C4-2B (cell line): ENCODE data around the gene SCN4A.
"Not testable (repeated sequence)": the region's sequence is repeated elsewhere in the genome, so short reads cannot be mapped to it uniquely, and the experiment has no call there.

Experiments
- H3K27ac ChIP-seq: fragments of 450-650 bp; 2 replicates; pipeline ENCODE4 v1.5.1; 2017
- CTCF ChIP-seq: fragments of 450-650 bp; conservative IDR thresholded peaks from 2 replicates; pipeline ENCODE4 v1.5.1; 2017; ENCODE audit warnings: mild to moderate bottlenecking
- ZFX ChIP-seq: fragments of 450-650 bp; IDR thresholded peaks from 2 replicates; pipeline ENCODE4 v1.6.1; 2017

Gene SCN4A

GRCh38 chr17:63911041-63911635, 61.6 kb downstream of the SCN4A start, which contains the start of gene CSHL1:
Gene CSHL1 (minus strand): TSS chr17:63911258. CDS start chr17:63911196, 62 bp downstream.
- no peak within 1 kb of the TSS for H3K27ac ChIP-seq
- TF ChIP-seq CTCF, result no peak
- TF ChIP-seq ZFX, result no peak

DNA sequence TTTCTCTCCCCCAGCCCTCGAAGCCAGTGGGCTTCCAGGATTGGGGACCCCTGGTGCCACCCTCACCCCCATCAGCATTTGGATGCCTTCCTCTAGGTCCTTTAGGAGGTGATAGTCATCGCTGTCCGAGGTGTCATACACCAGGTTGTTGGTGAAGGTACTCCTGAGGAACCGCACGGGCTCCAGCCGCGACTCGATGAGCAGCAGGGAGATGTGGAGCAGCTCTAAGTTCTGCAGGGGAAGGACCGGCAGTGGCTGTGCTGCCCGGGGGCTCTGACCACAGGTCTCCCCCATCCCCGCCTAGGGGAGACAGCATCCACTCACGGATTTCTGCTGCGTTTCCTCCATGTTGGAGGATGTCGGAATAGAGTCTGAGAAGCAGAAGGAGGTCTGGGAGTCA, 62.6 kb downstream of the SCN4A start:
- TF ChIP-seq ZFX (no peak), CTCF (no peak)
- no peak overlapping the region for H3K27ac ChIP-seq

DNA sequence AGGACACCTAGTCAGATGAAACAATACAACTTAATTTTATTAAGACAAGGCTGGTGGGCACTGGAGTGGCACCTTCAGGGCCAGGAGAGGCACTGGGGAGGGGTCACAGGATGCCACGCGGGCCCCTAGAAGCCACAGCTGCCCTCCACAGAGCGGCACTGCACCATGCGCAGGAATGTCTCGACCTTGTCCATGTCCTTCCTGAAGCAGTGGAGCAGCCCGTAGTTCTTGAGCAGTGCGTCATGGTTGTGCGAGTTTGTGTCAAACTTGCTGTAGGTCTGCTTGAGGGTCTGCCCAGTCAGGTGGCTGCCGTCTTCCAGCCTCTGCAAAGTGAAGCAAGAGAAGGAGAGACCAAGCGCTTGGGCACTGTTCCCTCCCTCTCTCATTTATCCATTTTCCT, 63.1 kb downstream of the SCN4A start:
- not testable (repeated sequence) for H3K27ac ChIP-seq

DNA sequence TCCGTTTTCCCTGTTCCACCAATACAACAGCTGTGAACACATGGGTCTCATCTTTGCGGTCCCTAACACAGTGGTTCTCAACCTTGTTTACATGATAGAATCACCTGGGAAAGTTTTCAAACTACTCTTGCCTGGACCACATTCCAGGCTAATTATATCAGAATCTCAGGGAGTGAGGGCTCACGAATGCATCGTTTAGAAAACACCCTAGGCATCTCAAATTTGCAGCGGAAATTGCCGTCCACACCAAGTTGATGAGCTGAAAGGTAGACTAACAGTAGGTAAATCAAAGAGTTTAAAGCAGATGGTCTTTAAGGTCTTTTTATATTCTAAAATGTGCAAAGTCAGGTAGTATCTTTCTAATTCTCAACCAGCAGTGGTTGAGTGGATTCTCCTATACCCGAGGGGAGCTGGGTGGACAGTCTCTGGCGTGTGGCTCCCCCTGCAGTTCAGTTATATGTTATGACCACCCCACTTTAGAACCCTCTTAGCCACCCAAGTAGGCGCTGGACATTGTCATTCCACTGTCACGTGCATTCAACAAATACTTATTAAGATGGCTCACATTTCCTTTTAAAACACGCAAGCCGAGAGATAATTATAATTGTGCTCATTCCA, 65.4 kb downstream of the SCN4A start:
- peak; percentile 34 for TF ChIP-seq CTCF
- H3K27ac ChIP-seq, result not testable (repeated sequence)

- H3K27ac ChIP-seq, result not testable (repeated sequence)
These were observed 67.9 kb downstream of the SCN4A start for GRCh38 chr17:63904796-63905195.

GRCh38 chr17:63903787-63904201, 68.9 kb downstream of the SCN4A start:
- not testable (repeated sequence) for H3K27ac ChIP-seq
- peak; percentile 68 for TF ChIP-seq CTCF

DNA sequence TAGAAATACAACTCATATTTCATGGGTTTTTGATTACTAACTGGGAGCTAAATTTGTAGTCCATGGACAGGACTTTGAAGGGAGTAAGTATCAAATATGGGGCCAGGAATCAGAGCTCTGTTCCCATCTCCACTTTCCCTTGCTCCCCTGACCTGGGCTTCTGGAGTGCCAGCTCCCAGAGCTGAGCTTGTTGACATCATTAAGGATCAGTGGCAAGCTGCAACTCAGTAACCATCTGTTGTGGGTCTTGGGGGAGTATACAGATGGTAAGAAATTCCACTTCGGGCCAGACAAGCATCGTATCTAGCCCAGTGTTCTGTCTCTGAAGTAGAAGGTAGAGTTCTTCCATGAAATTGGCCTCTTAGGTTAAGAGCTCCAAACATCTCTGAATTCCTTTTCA, 70.7 kb downstream of the SCN4A start:
- not testable (repeated sequence) for H3K27ac ChIP-seq

DNA sequence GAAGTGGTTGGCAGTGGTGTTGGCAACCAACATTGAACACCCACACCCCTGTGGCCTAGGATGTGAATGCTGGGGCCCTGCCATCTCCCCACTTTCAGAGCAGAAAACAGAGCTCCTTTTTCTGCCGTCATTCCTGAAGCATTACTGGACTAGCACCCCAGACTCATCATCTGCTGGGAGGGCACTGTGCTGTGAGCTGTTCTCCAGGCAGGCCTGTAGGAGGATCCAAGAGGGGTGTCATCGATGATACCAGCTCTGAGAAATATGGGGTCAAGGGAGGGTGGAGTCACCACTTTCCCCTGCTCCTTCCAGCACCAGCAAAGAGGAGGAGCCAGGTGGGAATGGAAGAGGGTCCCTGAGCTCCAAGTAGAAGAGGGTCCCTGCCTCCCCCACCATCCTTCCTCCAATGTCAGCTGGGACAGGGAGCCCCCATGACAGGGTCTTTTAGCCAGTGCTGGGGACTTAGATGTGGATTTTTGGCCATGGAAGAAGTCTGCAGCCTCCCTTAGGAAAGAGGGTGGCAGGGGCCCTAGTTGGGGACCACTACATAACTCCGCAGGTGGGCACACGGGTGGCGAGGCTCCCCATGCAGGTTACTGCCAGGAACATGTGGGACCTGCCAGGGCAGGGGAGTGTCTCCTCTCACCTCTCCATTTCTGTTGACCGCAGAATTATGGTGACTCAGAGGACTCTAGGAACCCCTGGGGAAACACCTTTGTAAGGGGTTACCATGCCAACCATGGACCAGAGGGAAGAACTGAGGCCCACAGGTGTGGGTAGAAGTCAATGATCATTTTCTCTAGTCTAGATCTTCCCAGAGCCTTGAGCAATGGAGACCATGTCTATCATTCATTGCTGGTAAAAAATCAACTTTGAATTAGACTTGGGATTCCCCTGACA, 73.6 kb downstream of the SCN4A start:
- not testable (repeated sequence) for H3K27ac ChIP-seq

DNA sequence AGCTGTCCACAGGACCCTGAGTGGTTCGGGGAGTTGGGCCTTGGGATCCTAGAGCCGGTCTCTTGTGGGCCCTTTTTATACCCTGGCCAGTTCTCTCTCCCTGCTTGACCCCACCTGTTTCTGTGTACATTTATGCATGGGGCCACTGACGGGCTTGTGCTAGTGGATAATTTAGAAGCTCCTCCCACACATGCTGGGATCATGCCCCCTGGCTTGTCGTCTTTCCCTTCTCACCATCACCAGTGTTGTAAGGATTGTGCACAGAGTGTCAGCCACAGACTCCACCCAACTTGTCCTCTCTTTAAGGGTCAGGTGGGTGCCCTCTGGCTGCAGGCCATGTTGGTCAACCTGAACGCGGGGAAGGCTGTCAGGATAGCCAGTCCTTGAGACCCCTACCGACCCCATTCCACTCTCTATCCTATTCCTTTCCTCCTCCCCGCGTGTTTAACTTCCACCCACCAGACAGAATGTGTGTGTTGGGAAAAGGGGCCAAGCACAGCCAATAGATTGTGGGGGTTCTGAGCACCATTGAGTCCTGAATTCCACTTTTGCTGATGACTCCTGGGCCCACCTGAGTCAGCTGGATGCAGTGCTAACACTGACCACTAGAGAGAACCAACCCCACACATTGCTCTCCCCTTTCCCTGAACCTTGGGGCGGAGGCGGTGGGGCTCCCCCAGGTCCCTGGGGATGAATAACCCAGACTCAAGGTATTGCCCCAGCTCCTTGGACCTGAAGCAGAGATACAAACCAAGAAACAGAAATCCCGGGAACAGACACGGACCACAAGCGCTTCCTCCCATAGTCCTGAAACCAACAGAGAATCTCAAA, 76.0 kb downstream of the SCN4A start, which contains the start of gene CSH1:
TSS of gene CSH1 (minus strand) at position 51 of the 831 bp plus-strand sequence. CDS start 63 bp downstream, outside the sequence.
- not testable (repeated sequence) for H3K27ac ChIP-seq

DNA sequence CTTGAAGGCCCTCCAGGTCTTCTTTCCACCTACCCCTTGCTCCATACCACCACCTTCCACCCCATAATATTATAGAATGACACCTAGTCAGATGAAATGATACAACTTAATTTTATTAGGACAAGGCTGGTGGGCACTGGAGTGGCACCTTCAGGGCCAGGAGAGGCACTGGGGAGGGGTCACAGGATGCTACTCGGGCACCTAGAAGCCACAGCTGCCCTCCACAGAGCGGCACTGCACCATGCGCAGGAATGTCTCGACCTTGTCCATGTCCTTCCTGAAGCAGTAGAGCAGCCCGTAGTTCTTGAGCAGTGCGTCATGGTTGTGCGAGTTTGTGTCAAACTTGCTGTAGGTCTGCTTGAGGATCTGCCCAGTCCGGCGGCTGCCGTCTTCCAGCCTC, 77.9 kb downstream of the SCN4A start:
- not testable (repeated sequence) for H3K27ac ChIP-seq

DNA sequence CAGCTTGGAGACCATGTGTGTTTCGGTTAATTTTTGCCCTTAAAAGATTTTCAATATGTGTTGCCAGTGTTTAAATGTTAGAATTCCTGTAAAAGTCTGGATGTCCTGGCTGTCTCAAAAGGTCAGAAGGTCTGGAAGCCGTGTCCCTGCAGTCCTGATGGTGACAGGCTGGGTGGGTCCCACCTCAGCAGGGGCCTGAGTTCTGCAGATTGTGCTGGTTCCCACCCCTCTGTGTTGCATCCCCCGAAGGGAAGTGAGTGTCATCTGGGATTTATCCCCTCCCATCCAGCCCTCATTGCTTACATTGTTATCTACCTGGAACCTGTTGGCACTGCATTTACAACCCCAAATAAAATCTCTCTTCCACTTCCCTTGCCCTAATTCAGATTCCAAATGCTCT, 78.7 kb downstream of the SCN4A start:
- not testable (repeated sequence) for H3K27ac ChIP-seq
